ENCODE data around the gene GLS2. TPM values are rescaled to one million over a fixed set of nuclear protein-coding genes. Genes with fewer than 3 reads are reported as not detected.

GLS2 gene
- total and polyA plus RNA-seq, 10 of the 15 experiments (the other 5 are each of a cell fraction or from before 2014, with no cell fraction given): 0.64 to 6.4 (median 3.3) TPM

DNA sequence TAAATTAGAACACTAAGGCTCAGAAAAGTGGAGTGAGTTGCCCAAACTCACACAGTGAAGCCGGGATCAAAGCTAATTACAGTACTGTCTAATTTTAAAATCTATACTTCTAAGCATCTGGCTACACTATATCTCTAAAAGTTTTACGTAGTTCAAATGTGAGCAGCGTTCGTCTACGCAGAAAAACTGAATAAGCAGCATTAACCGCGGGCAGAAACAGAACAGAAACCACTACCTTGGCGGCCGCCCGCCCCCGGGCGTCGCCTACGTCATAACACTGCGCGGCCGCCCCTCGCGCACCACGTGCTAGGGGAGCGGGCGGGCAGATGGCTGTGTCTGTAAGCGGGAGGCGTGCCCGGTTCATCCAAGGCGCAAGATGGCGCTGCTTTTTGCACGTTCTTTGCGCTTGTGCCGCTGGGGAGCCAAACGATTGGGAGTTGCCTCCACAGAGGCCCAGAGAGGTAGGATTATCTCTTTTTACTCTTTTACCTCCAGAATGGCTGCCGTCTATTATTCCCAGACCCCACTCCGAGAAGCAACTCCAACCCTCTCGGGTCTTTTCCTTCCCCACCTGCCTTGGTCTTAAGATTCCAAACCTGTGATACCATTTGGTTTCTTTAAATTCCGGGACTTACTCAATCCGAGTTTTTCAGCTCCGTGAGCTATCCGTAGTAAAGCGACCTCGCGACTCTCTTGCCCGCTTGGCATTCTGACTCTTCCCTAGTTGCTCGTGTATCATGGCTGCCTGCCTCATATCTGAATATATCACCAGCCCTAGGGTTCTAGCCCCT, 19.6 kb downstream of the GLS2 start, which contains the start of gene SPRYD4 (continued):
- 0 out of 2 replicates have a peak, but pooled peaks have one; percentile 16 for TF ChIP-seq MLLT1 (IDR thresholded peaks at IDR 0.05)
- TF ChIP-seq DPF2 (IDR thresholded peaks at IDR 0.05): peak; percentile 60
- TF ChIP-seq, protein P1, sequence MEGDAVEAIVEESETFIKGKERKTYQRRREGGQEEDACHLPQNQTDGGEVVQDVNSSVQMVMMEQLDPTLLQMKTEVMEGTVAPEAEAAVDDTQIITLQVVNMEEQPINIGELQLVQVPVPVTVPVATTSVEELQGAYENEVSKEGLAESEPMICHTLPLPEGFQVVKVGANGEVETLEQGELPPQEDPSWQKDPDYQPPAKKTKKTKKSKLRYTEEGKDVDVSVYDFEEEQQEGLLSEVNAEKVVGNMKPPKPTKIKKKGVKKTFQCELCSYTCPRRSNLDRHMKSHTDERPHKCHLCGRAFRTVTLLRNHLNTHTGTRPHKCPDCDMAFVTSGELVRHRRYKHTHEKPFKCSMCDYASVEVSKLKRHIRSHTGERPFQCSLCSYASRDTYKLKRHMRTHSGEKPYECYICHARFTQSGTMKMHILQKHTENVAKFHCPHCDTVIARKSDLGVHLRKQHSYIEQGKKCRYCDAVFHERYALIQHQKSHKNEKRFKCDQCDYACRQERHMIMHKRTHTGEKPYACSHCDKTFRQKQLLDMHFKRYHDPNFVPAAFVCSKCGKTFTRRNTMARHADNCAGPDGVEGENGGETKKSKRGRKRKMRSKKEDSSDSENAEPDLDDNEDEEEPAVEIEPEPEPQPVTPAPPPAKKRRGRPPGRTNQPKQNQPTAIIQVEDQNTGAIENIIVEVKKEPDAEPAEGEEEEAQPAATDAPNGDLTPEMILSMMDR (IDR thresholded peaks at IDR 0.05 in 2 of 3, conservative IDR thresholded peaks at IDR 0.05 in 1 of 3; ENCODE audit: control insufficient read depth in 2 of 3, extremely low read depth in 1 of 3, insufficient read depth in 1 of 3, low read depth in 3 of 3, low read length in 3 of 3): peak; percentile 22 to 68 (median 27); a peak in 4 of 6 replicates
- peak; percentile 98 for TF ChIP-seq ZSCAN29 (IDR thresholded peaks at IDR 0.05)
- TF ChIP-seq NBN (IDR thresholded peaks at IDR 0.05): peak; percentile 88
- TF ChIP-seq TCF12 (IDR thresholded peaks at IDR 0.05; ENCODE audit: low read depth, low read length): peak; percentile 73; the same call in 1 of the 2 replicates
- no peak for TF ChIP-seq RAD21 (IDR thresholded peaks at IDR 0.05; ENCODE audit: insufficient read depth, low read depth, low read length)
- TF ChIP-seq NFYB (IDR thresholded peaks at IDR 0.05; ENCODE audit: insufficient read depth, low read depth, low read length): peak; percentile 63; the same call in 1 of the 2 replicates
- TF ChIP-seq BHLHE40 (IDR thresholded peaks at IDR 0.05; ENCODE audit: borderline replicate concordance in 1 of 2, low read depth in 2 of 2, low read length in 1 of 2): peak; percentile 87 to 93
- TF ChIP-seq GABPA (IDR thresholded peaks at IDR 0.05; ENCODE audit: low read depth): no peak
- TF ChIP-seq RELB (IDR thresholded peaks at IDR 0.05; ENCODE audit: low read depth): peak; percentile 95
- peak; percentile 98 for TF ChIP-seq MXI1 (IDR thresholded peaks at IDR 0.05; ENCODE audit: low read depth, low read length)
- TF ChIP-seq POU2F2 (IDR thresholded peaks at IDR 0.05; ENCODE audit: borderline replicate concordance, low read depth, low read length): no peak; the same call in 2 of the 3 replicates
- no peak for TF ChIP-seq BMI1 (IDR thresholded peaks at IDR 0.05; ENCODE audit: borderline replicate concordance)
- 0 out of 2 replicates have a peak, but pooled peaks have one; percentile 33 for TF ChIP-seq ZNF687 (IDR thresholded peaks at IDR 0.05)
- 0 out of 2 replicates have a peak, but pooled peaks have one; percentile 21 for TF ChIP-seq RFX5 (IDR thresholded peaks at IDR 0.05; ENCODE audit: low read depth, low read length)
- TF ChIP-seq SRF (IDR thresholded peaks at IDR 0.05; ENCODE audit: low read depth in 2 of 2, low read length in 2 of 2): peak in 1 of 2 experiments; percentile 81; a peak in 2 of 4 replicates
- TF ChIP-seq POLR2AphosphoS5 (IDR thresholded peaks at IDR 0.05; ENCODE audit: low read length): peak; percentile 96
- peak; percentile 65; the same call in 1 of the 2 replicates for TF ChIP-seq RB1 (IDR thresholded peaks at IDR 0.05; ENCODE audit: borderline replicate concordance)
- TF ChIP-seq HDAC6 (IDR thresholded peaks at IDR 0.05; ENCODE audit: unreplicated experiment): no peak

Measured in GM12878 (cell line).